Kidney glomerular epithelial cell (primary cell): ENCODE results near the gene SUPV3L1.
"Not testable (repeated sequence)": the region's sequence is repeated elsewhere in the genome, so short reads cannot be mapped to it uniquely, and the experiment has no call there.

Experiments
- DNase-seq: peaks from one replicate; lab custom pipeline; 2025; lab: John Stamatoyannopoulos, UW

The SUPV3L1 gene

DNA sequence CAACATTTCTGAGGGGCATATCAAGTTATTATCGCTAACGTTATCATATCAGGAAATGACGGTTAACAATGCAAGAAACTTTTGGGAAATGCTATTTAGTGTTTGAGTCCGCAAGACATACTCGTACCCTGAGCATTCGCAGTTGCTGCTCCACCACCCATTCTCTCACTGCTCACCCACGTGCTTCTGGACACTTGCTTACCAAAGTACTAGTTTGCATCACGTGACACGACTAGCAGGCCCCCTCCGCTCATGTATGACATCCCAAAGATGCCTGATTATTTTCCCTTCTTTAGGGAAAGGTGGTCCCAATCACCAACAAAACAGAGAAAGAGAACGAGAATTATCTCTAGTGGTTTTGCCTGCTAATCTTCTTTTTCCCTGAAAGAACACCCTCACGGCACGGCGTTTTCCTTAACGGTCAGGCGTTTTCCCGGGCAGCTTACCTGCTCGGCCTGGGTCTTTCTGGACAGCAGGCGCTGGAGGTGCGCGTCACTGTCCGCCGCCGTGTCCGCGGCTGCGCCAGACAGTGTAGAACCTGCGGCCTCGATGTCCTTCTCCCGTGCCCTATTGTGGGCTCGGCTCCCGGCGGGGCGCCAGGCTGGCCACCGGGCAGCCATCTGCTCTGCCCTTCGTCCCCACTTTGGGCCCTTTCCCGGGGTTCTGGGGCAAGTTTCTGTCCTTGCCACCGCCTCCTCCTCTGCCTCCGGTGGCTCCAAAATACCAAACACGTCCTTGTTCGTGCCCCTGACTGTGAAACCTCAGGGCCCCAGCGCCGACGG is at the start of gene SUPV3L1:
Gene SUPV3L1 (plus strand): TSS at position 492 of the 782 bp plus-strand sequence. CDS start 58 bp downstream, at position 550.
- DNase-seq, result peak; percentile 97

DNA sequence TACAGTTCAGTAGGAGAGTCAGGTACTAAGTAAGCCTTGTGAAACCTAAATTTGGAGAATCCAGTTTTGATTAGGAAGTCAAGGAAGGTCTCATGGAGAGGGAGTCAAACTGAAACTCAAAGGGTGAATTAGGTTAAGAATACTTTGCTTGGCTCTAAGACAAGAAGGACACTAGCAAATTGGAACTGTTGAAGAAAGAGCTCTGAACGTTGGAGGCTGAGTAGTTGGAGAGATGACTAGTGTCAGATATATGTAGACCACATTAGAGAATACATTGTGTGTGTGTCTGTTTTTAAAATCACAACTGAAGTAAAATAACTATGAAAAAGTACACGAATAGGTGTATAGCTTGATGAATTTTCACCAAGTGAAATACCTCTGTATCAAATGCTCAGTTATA is 49.8 kb upstream of the SUPV3L1 start:
- DNase-seq, result no peak

DNA sequence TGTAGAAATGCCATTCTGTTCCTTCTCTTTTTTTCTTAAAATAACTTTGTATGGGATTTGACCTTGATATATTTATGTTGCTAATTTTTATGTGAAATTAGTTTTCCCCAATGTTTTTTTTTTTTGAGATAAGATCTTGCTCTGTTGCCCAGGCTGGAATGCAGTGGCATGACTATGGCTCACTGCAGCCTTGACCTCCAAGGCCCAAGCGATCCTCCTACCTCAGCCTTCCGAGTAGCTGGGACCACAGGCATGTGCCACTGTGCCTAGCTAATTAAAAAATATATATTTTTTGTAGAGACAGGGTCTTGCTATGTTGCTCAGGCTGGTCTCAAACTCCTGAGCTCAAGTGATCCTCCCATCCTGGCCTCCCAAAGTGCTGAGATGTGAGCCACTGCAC is 40.1 kb upstream of the SUPV3L1 start:
- DNase-seq, result no peak

DNA sequence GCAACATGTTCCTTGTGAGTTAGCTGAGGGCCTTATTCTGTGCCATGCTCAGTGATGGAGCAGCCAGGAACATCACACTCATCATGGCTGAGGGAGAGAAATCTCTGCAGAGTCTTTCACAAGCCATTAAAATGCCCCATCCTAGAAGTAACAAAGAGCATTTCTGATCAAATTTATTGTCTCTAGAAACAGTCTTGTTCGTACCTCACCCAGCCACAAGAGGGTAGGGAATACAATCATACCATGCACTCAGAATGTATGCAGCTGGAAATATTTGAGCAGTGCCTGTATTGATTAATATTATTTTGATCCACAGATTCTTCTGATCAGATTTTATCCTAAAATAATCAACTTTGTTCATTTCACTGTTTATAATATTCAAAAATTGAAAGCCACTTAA is 38.7 kb upstream of the SUPV3L1 start:
- DNase-seq, result no peak

DNA sequence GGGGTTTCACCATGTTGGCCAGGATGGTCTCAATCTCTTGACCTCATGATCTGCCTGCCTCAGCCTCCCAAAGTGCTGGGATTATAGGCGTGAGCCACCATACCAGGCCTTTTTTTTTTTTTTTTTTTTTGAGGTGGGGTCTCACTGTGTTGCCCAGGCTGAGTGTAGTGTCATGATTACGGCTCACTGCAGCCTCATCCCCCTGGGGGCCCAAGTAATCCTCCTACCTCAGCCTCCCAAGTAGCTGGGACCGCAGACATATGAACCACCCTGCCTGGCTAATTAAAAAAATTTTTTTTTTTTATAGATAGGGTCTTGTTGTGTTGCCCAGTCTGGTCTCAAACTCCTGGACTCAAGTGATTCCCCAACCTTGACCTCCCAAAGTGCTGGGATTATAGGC is 38.0 kb upstream of the SUPV3L1 start:
- DNase-seq, result not testable (repeated sequence)

DNA sequence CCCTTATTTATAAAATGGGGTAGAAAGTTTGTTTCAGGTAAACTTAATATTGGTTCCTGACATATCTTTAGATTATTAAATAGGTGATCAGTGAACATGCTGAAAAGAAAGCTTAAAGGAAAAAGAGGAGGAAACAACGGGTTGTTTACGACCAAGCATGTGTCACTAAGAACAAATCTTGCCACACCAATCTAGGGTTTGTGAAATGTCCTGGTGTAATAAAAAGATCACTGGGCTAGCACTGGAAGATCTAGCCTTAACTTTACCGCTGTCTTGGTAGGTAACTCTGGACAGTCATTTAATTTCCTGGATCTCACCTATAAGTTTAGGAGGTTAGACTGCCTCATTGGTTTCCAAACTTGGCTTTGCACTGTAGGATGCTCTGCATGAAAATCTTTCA is 37.1 kb upstream of the SUPV3L1 start:
- no peak for DNase-seq

DNA sequence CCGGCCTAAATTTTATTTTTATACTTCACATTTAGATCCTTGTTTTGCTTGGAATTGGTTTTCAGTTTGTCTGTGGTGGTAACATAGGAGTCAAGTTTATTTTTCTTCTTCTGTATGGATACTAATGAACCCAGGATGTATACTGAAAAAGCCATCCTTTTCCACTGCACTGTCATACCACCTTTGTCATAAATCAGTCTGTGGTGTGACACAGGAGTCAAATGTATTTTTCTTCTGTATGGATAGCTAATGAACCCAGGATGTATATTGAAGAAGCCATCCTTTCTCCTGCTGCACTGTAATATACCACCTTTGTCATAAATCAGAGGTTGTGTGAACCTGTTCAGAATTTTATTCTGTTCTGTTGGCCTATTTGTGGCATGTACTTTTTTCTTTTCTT is 34.7 kb upstream of the SUPV3L1 start:
- DNase-seq, result no peak

DNA sequence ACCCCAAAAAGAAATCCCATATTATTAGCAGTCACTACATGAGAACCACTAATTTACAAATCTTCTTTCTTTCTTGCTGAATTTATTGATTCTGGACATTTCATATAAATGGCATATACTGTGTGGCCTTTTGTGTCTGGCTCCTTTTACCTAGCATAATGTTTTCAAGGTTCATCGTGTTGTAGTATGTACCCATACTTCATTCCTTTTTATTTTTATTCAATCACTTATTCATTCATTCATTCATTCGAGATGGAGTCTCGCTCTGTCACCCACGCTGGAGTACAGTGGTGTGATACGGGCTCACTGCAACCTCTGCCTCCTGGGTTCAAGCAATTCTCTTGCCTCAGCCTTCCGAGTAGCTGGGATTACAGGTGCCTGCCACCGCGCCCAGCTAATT is 34.2 kb upstream of the SUPV3L1 start:
- DNase-seq, result no peak

DNA sequence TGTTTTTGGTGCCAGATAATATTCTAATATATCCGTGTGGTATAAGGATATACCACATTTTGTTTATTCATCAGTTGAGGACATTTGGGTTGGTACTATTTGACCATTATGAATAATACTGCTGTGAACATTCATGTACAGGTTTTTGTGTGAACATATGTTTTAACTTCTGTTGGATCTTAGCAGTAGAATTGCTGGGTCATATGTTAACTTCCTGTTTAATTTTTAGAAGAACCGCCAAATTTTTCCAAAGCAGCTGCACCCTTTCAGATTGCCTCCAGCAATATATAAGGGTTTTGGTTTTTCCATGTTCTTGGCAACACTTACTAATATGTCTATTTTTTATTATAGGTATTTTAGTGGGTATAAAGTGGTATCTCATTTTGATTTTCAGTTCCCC is 33.3 kb upstream of the SUPV3L1 start:
- no peak for DNase-seq

DNA sequence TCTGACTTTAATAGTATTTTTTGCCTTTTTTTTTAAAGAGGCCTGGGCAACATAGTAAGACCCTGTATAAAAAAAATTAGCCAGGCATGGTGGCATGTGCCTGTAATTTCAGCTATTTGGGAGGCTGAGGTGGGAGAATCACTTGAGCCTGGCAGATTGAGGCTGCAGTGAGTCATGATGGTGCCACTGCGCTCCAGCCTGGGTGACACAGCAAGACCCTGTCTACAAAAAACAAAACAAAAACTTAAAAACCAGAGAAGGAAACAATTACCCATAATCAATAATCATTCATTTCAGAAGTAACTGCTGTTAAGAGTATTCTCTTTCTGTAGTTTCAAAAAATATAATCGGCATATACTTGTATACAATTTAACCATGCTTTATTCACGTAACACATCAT is 28.1 kb upstream of the SUPV3L1 start:
- DNase-seq, result no peak

DNA sequence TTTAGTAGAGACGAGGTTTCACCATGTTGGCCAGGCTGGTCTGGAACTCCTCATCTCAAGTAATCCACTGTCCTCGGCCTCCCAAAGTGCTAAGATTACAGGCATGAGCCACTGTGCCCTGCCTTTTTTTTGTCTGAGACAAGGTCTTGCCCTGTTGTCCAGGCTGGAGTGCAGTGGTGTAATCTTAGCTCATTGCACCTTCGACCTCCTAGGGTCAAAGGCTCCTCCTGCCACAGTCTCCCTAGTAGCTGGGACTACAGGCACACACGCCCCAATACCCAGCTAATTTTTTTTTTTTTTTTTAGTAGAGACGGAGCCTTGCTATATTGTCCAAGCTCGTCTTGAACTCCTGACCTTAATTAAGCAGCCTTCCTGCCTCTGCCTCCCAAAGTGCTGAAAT is 26.8 kb upstream of the SUPV3L1 start:
- no peak for DNase-seq

DNA sequence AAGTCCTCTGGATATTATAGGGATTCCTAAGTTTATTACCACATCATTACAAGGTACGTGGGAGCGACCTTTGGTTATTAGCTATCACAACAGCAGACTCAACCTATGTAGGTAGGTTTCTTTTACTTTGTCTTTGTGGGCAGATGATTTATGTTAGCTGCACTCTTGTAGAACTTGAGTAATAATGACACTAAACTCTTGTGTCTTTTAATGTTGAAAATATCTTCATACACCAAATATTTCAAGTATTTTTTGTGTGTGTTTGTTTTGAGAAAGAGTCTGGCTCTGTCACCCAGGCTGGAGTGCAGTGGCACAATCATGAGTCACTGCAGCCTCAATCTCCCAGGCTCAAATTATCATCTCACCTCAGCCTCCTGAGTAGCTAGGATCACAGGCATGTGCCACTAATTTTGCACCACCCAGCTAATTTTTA is 19.2 kb upstream of the SUPV3L1 start:
- peak; percentile 41 for DNase-seq

DNA sequence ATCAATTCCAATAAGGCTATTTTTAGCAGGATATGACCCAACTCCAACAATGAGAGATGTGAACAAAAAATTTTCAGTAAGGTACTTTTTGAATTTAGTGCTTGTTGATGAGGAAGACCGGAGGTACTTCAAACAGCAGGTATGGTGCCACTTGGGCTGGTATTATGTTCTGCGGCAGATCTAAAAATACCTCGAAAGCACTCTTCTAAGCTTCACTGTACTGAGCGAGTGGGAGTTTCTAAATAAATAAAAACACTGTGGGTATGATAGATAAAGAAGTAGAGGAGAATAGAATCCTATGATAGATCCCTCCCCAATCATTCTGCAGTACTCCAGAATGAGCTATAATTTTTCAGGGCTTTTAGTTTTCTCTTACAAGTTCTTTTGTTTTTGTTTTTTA is 11.5 kb upstream of the SUPV3L1 start:
- DNase-seq, result no peak

DNA sequence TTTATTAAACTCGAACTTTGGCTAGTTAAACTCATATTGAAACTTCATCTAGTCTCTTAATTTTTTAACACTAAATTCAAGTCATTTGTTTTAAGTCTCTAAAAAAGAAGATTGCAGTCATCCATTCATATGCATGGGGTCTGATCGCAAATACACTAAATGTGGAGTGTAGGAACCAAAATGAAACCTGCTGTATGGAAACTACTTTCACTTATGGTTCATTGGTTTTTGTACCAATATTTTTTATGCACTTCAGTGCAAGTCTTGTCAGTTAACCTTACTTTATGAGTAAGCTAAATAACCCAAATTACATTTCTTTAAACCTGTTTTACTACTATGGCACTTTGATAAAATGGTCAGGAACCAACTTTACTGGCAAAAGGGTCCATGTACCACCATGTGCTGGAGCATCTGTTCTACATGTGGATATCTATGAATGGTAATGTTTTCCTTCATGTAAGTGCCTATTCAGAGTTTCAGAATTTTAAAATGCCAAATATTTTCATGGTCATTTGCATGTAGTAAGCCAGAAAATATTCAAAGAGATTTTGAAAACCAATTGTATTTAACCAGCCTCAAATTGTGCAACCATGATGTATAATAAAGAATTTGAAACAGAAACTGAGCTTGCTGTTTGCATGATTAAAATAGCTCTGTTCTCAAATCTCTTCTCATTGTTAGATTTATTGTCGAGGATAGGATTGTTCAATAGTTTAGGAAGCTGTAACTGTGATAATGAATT is 7.6 kb upstream of the SUPV3L1 start:
- DNase-seq, result no peak

DNA sequence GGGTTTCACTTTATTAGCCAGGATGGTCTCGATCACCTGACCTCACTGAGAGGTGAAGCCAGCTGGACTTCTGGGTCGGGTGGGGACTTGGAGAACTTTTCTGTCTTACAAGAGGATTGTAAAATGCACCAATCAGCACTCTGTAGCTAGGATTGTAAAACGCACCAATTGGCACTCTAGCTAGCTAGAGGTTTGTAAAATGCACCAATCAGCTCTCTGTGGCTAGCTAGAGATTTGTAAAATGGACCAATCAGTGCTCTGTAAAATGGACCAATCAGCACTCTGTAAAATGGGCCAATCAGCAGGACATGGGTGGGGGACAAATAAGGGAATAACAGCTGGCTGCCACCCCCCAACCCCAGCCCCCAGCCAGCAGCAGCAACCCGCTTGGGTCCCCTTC is 4.7 kb upstream of the SUPV3L1 start:
- DNase-seq, result not testable (repeated sequence)

DNA sequence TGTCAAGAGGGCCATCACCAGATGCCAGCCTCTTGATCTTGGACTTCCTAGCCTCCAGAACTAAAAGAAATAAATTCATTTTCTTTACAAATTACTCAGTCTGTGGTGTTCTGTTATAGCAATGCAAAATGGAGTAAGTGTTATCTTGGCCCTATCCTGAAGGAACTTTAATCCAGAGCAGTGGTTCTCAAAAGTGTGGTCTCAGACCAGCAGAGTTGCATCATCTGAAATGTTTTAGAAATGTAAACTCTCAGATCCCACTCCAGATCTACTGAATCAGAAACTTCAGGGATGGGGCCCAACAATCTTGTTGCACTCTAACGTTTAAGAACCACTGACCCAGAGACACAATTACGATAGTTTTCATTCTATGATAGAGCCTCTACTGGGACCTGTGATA is 3.2 kb upstream of the SUPV3L1 start:
- no peak for DNase-seq

DNA sequence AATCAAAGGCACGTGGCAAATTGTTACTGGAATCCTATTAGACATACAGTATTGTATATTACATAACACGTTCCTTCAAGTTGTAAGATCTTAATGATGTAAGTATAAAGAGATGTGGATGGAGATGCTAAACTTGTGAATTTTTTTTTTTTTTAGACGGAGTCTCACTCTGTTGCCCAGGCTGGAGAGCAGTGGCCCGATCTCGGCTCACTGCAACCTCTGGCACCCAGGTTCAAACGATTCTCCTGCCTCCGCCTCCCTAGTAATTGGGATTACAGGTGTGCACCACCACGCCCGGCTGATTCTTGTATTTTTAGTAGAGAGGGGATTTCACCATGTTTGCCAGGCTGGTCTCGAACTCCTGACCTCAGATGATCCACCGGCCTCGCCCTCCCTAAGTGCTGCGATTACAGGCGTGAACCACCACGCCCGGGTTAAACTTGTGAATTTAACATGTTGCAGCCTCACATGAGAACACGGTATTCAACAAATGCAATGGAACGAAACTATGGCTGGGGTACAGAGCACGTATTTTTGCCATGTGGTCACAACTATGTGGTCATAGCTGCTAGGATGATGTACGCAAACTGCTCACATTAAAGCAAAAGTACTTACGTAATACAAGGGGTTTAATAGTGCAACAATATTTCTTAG is 818 bp upstream of the SUPV3L1 start:
- DNase-seq, result no peak

DNA sequence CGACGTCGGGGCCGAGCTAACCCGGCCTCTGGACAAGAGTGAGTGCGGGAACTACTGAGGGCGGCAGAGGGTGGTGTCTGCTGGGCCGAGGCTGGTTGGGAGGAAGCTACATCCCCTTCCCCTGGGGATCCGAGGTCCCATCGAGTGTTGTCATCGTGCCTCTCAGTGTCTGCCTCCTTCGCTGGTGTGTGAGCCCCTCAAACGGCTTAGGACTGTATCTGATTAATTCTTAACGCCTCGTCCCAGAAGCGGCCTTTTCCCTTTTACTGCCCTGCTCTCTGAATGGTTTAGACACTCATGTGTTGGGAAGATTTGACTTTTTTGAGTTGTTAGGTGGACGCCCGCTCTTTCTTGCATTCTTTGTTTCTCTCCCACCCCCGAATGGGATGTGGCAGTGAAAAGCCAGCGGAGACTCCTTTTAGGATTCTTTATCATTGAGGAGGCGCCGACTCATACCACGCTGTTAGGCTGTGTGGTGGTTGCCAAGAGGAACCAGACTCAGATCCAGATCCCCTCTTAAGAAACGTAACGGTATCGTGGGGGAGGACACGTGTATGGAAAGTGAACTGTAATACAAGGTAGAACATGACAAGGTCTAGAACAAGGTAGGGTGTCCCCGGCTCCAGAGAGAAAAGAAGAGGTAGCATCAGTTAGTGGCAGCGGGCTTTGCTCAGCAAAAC is 631 bp downstream of the SUPV3L1 start:
- DNase-seq, result no peak

DNA sequence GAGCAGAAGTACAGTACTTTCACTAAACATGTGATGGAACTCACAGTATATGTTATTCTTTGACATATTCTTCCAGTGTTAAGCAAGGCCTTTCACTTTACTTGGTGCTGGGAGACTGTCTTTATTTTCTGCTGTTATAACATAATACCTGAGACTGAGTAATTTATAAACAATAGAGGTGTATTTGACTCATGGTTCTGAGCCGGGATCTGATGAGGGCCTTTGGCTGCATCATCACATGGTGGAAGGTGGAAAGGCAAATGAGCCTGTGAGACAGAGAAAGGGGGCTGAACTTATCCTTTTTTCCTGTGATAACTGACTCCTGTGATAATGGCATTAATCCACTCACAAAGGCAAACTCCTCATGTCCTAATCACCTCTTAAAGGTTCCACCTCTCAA is 1.4 kb downstream of the SUPV3L1 start:
- DNase-seq, result no peak

DNA sequence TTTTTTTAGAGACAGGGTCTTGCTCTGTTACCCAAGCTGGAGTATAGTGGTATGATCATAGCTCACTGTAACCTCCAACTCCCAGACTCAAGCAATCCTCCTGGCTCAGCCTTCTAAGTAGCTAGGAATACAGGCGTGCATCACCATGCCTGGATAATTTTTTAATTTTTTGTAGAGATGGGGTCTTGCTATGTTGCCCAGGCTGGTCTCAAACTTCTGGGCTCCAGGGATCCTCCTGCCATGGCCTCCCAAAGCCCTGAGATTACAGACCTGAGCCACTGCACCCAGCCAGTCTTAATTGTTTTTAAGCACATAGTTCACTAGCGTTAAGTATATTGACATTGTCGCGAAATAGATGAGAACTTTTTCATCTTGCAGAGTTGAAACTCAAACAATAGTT is 2.0 kb downstream of the SUPV3L1 start:
- DNase-seq, result no peak

DNA sequence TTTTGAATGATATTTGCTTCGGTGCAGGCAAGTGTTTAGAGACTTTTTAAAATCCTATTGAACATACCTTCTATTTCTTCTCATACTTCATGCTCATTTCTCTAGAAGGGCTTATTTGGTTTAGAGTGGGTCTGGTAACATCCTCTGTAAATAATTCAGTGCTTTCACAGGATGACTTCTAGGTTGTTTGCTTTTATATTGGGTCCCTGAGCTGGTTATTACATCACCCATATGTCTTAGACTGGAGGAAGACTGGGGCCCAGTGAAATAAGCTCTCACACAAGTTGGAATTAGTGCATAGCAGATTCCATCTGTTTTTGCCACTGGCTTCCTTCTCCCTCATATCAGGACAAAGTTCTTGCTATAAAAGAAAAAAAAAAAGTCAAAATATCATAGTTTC is 6.5 kb downstream of the SUPV3L1 start:
- DNase-seq, result no peak

DNA sequence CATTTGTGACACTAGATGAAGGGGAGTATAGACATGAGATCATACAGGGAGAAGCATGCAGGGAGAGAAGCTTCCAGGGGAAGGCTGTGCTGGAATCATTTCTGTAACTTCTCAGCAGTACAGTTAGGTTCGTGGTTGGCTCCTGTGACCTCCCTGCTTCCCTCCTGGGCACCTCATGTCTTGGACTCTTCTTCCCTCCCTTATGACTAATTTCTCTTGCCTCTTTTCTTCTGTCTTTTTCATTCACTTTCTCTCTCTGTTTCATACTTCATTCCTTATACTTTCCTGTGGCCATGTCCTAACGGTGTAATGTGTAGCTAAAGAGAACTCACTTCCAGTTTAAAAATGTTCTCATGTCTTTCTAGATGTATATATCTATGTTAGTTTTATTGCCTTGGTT is 21.0 kb downstream of the SUPV3L1 start:
- DNase-seq, result no peak

DNA sequence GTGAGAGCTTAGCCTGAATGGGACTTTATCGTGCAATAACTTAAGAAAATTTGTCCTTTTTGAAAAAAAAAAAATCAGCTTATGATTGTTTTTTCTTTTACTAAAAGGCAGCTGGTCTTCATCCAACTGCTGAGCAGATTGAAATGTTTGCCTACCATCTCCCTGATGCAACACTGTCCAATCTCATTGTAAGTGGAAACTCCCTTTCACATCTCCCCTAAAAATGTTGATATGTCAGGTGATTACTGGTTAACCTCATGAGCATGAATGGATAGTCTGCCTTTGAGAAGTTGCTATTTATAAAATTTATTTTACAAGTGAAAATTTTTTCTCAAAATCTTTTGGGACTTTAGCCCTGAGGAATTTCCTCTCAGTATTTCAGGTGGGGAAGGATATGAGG is 22.3 kb downstream of the SUPV3L1 start:
- DNase-seq, result no peak
